NCI-H510A treated with DMSO at 0.1 percent for 48 hours (cell line): ENCODE results near the gene POLE.

Experiments used
- DNase-seq: peaks from one replicate; lab custom pipeline; 2025; lab: John Stamatoyannopoulos, UW

Gene POLE

DNA sequence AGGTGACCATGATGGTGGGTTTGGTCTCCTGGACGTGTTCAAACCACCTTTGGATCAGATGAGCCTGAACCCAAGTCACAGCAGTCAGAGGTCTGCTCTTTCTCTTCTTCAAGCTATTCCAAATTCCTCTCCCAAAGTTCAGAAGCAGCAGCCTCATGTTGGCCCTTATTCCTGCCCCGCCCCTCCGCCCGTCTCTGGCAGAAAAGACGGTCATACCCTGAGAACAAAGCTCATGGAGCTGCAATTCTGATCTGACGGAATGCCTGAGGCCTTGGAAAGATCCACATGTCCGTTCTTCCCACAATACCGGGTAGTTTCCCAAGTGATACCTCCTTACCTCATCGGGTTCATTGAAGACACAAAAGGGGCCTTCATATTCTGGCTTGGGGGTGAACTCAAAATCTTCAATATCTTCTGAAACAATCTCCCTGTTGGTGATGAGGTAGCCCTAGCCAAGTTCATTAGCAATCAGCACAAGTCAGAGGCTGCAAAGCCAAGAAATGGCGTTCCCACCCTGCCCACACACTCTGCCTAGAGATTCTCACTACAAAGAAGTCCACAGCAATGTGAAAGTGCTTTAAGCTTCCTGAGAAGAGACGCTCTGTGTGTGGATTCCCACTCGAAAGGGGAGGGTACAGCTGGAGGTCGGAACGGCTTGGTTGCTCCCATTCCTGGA, 11.2 kb downstream of the POLE start:
- DNase-seq, result no peak

DNA sequence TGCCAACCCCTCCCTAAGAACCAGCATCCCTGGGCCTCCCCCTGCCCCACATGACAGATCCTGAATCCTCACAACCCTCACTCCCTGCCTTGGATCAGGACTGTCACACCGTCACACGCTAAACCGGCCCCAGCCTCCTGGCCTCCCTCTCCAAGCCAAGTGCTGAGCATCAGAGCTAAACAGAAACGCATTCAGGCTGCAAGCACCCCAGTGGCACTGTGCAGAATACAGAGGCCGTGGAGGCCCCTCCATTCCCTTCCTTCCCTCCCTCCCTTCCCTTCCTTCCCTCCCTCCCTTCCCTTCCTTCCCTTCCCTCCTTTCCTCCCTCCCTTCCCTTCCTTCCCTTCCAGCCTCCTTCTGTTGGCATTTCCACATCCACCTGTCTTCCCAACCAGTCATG, 12.6 kb downstream of the POLE start:
- DNase-seq, result no peak

- DNase-seq, result no peak
Observed at GRCh38 chr12:132673288-132674179, 13.6 kb downstream of the POLE start.

DNA sequence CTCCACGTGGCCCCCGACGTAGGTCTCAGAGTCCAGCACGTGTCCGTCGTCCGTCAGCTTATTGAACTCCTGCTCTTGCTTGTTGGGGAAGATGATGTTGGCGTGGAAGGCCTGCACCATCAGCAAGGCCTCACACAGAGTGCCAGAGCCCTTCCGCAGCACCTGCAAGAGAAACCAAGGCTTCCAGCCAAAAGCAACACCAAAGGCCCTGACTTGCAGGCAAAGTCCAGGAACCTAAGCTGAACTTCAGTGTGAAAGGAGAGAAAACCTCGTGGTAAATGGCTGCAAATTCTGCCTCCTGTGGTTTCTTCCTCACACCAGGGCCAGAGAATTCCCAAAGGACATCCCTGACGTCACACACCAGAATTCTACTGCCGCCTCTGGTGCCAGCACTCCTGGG, 14.5 kb downstream of the POLE start:
- no peak for DNase-seq

- DNase-seq, result no peak
Observed at GRCh38 chr12:132672116-132672515, 15.0 kb downstream of the POLE start.

DNA sequence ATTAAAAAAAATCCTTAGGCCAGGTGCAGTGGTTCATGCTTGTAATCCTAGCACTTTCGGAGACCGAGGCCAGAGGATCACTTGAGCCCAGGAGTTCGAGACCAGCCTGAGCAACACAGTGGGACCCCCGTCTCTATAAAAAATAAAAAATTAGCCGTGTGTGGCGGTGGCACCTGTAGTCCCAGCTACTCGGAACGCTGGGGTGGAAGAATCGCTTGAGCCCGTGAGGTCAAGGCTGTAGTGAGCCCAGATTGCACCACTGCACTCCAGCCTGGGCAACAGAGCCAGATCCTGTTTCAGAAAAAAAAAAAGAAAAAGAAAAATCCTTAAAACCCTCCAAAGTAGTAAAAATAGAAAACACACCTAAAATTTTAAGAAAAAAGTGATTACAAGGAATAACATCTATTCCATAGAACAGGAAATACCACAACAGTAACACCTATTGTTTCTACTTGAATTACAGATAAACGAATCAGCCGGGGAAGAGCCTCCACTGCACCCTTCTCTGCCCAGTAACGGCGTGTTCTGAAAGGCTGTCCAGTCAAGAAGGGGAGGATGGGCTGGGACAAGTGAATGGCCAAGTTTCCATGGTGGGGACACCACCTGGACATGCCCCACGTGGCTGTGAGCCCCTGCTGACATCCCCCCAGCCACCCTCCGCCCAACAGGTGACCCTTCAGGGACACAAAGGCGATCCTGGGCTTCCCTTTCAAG, 17.8 kb downstream of the POLE start:
- DNase-seq, result no peak

GRCh38 chr12:132668191-132669088, 18.7 kb downstream of the POLE start:
- DNase-seq, result no peak

- DNase-seq, result no peak
Observed at GRCh38 chr12:132665794-132666193, 21.3 kb downstream of the POLE start.

DNA sequence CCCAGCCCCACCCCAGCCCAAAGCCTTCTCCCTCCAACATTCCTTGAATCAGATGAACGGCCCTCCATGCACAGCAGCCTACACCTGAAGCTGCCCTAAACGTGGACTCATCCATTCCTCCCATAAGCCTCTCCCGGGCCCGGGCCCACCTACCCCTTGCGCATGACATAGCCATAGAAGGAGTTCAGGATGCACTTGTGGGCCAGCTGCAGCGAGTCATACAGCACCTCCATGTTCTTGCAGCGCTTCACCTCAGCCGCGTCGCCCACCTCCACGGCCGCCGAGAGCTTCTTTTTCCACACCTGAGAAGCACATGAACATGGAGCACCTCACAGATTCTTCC, 22.0 kb downstream of the POLE start:
- DNase-seq, result no peak

GRCh38 chr12:132664206-132665148, 22.7 kb downstream of the POLE start:
- no peak for DNase-seq

- DNase-seq, result no peak
Observed at GRCh38 chr12:132662901-132663755, 24.0 kb downstream of the POLE start.

- DNase-seq, result no peak
Observed at GRCh38 chr12:132661972-132662371, 25.2 kb downstream of the POLE start.

GRCh38 chr12:132660996-132661395, 26.1 kb downstream of the POLE start:
- no peak for DNase-seq

DNA sequence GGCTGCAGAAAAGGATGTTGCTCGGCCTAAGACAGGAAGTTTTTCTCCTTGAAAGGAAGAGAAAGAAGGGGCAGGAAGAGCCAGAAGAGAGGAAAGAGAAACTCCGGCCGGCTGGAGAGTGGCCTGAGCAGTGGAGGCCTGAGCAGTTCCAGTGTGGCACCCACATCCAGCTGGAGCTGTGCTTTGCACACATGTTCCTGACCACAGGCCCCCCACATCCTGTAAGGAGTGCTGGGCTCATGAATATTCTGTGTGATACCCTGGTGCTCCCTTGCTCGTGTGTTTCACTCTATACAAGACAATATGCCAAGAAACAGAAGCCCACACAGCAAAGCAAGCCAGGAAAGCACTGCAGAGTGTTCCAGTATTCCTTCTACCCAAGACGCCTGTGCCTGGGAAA, 27.1 kb downstream of the POLE start:
- no peak for DNase-seq

DNA sequence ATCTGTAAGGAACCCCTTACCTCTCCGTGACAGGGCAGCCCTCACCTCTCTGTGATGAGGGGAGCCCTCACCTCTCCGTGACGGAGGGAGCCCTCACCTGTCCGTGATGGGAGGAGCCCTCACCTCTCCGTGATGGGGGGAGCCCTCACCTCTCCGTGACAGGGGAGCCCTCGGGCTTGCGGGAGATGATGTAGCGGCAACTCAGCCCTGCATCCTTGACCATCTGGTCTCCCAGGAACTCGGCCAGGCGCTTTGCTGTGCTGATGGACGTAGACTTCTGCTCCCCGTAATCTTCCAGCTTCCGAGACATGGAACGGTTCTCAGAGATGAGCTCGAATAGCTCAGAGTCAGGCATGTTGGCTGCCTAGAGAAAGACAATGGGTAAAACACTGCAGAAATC, 28.0 kb downstream of the POLE start:
- DNase-seq, result no peak

DNA sequence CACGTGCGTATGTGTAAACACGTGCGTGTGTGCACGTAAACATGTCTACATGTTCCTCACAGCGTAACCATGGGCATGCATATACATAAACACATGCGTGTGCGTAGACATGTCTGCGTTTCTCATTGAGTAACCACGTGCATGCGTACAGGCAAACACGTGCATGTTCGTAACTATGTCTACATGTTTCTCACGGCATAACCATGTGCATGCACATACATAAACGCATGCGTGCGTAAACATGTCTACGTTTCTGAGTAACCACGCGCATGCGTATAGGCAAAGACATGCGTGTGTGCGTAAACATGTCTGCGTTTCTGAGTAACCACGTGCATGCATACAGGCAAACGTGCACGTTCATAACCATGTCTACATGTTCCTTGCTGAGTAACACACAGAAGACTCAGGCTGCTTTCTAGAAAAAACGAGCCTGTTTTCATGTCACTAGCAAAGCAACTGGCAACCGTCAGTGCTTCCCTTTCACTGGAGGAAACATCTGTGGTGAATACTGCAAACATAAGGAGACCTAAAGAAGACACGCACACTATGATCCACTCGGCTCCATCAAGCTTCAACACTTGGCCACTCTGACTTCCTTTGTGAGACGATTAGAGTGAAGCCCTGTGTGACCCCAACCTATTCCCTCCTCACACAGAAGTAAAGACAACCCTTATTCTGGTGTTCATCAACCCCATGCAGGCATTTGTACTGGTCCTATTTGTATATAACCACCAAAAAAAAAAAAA, 28.8 kb downstream of the POLE start:
- no peak for DNase-seq

- DNase-seq, result no peak
Observed at GRCh38 chr12:132657004-132657727, 30.0 kb downstream of the POLE start.

DNA sequence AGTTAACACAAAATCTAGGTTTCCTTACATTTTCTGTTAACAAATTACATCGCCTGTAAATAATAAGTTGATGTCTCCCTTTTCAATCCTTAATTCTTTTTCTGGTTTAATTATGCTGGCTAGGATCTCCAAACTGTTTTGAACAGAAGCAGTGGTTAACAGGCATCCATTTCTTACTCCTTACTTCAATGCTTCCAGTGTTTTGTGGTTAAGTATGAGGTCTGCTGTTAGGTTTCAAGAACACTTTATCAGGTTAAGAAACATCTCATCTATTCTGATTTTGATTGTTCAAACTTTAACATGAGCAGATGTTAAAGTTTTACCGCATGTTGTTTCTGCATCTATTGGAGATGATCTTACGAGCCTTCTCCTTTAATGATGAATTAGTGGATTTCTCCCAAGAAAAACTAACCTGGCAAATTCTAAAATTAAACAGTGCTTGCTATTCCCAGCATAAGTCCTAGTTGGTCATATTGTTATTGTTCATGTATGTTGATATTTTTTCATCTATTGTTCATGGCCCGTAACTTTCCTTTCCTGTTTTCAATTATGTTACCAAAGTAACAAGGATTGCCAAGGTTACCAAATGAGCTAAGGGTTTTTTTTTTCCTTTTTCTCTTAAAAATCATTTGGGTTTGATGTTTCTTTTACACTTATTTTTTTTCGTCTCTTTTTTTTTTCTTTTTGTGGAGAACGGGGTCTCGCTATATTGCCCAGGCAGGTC, 33.4 kb downstream of the POLE start:
- DNase-seq, result no peak
